DOHH2 (cell line): ENCODE data around the gene KCNJ6.

ENCODE experiments used
- H3F3A ChIP-seq: fragments of 200-600 bp; sonication (generic), shearing (Covaris generic); 2 replicates; pipeline ENCODE4 v1.6.0; 2016; ENCODE audit warnings: antibody characterized with exemption, mild to moderate bottlenecking; ENCODE audit not compliant: control insufficient read depth, insufficient read depth
- H3K27ac ChIP-seq: fragments of 200-600 bp; sonication (generic); 2 replicates; pipeline ENCODE4 v1.5.1; 2014; ENCODE audit warnings: low read depth, mild to moderate bottlenecking, low read length, moderate library complexity
- H3K27me3 ChIP-seq: fragments of 200-600 bp; sonication (generic); 2 replicates; pipeline ENCODE4 v1.6.1; 2014; ENCODE audit warnings: mild to moderate bottlenecking, low read length, mixed read lengths; ENCODE audit not compliant: control insufficient read depth
- H3K36me3 ChIP-seq: fragments of 200-600 bp; sonication (generic); 2 replicates; pipeline ENCODE4 v1.6.1; 2014; ENCODE audit warnings: mild to moderate bottlenecking, low read length, moderate library complexity, mixed read lengths; ENCODE audit not compliant: control insufficient read depth
- H3K4me1 ChIP-seq: fragments of 200-600 bp; sonication (generic); 2 replicates; pipeline ENCODE4 v1.6.1; 2014; ENCODE audit warnings: mild to moderate bottlenecking, low read length, mixed read lengths; ENCODE audit not compliant: control insufficient read depth
- H3K4me2 ChIP-seq: fragments of 200-600 bp; sonication (generic); 2 replicates; pipeline ENCODE4 v1.6.0; 2014; ENCODE audit warnings: mild to moderate bottlenecking, low read length, moderate library complexity
- H3K4me3 ChIP-seq: fragments of 200-600 bp; sonication (generic); 2 replicates; pipeline ENCODE4 v1.5.1; 2014; ENCODE audit warnings: mild to moderate bottlenecking, low read length, mixed read lengths
- H3K79me2 ChIP-seq: fragments of 200-600 bp; sonication (generic); 2 replicates; pipeline ENCODE4 v1.6.1; 2014; ENCODE audit warnings: mild to moderate bottlenecking, low read length, mixed read lengths; ENCODE audit not compliant: control insufficient read depth
- H3K9me2 ChIP-seq: fragments of 200-600 bp; sonication (generic); replicated peaks from 2 replicates; pipeline ENCODE4 v1.6.1; 2014; ENCODE audit warnings: mild to moderate bottlenecking, low read length, mixed read lengths; ENCODE audit not compliant: control insufficient read depth
- H3K9me3 ChIP-seq: fragments of 200-600 bp; sonication (generic); 2 replicates; pipeline ENCODE4 v1.6.1; 2014; ENCODE audit warnings: antibody characterized with exemption, low read length, mixed read lengths; ENCODE audit not compliant: control insufficient read depth, insufficient read depth
- H4K20me1 ChIP-seq: fragments of 200-600 bp; sonication (generic); 2 replicates; pipeline ENCODE4 v1.6.0; 2014; ENCODE audit warnings: low read depth, mild to moderate bottlenecking, antibody characterized with exemption, low read length, moderate library complexity; ENCODE audit not compliant: control insufficient read depth, insufficient read depth
- EZH2phosphoT487 ChIP-seq: fragments of 200-600 bp; sonication (generic); IDR thresholded peaks from 2 replicates; pipeline ENCODE4 v1.6.1; 2017; ENCODE audit warnings: borderline replicate concordance, mild to moderate bottlenecking, antibody characterized with exemption, low read length, moderate library complexity, mixed read lengths
- TF ChIP-seq, protein P1 (sequence below): fragments of 200-600 bp; sonication (generic); IDR thresholded peaks from one replicate; pipeline ENCODE4 v1.5.1; 2014; ENCODE audit warnings: antibody characterized with exemption, mild to moderate bottlenecking, low read depth, low read length; ENCODE audit not compliant: poor library complexity, severe bottlenecking

KCNJ6 gene

DNA sequence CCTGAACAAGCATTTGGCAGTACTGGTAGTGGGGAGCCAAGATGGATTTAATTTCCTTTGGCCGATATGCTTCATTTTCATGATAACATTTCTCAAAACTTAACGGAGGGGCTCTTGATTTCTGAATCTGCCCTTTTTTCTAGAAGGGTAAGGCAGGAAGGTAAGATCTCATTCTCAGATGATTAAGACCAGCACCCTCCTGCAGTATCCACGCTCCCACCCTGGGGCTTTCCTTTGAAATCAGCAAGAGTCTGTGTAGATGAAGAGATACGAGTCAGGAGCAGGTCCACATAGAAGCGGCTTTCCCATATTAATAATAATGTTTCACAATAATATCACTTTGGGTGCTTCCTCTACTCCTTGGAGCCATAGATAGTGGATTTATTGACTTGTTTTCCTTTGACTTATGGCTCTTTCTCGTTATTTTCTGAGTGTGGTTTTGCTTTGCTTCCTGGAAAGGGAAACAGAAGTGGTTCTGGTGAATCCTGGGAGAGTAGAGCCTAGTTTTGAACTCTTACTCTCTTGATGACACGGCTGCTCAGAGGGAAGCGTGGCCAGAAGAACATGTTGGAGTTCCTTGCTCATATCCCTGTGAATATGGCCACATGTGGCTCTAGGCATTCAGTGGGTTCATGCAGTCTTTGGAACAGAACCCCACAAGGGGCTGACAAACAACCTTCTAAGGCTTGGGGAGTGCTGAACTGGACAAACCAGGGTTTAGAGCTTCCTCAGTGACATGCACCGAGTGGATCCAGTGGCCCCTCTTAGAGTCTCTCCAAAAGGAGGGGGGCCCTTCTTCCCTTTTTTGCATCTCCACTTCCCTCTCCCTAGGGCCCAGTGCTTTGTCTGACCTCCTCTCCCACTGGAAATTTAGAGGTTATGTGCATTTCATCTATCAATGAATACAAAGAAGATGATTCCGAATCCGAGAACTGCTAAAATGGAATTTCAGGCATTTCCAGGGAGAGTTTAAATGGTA, 354.0 kb downstream of the KCNJ6 start:
- peak overlapping the region; percentile 92 for H3K4me2 ChIP-seq
- no peaks in the 10 kb centered on the region for H3K36me3 ChIP-seq
- H3K9me2 ChIP-seq, result no peaks in the 10 kb centered on the region
- H3F3A ChIP-seq, result no peaks in the 10 kb centered on the region
- peaks cover 2% of the 10 kb centered on the region; the same call in 1 of the 2 replicates for H3K79me2 ChIP-seq
- peaks cover 21% of the 10 kb centered on the region for H3K4me1 ChIP-seq
- H3K9me3 ChIP-seq, result peaks cover 5% of the 10 kb centered on the region; the same call in 1 of the 2 replicates
- H3K27me3 ChIP-seq, result peaks cover 11% of the 10 kb centered on the region
- no peaks in the 10 kb centered on the region for H4K20me1 ChIP-seq
- H3K27ac ChIP-seq, result no peak overlapping the region
- no peak overlapping the region for H3K4me3 ChIP-seq
- TF ChIP-seq, protein P1, sequence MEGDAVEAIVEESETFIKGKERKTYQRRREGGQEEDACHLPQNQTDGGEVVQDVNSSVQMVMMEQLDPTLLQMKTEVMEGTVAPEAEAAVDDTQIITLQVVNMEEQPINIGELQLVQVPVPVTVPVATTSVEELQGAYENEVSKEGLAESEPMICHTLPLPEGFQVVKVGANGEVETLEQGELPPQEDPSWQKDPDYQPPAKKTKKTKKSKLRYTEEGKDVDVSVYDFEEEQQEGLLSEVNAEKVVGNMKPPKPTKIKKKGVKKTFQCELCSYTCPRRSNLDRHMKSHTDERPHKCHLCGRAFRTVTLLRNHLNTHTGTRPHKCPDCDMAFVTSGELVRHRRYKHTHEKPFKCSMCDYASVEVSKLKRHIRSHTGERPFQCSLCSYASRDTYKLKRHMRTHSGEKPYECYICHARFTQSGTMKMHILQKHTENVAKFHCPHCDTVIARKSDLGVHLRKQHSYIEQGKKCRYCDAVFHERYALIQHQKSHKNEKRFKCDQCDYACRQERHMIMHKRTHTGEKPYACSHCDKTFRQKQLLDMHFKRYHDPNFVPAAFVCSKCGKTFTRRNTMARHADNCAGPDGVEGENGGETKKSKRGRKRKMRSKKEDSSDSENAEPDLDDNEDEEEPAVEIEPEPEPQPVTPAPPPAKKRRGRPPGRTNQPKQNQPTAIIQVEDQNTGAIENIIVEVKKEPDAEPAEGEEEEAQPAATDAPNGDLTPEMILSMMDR, result no peak
- no peak for TF ChIP-seq EZH2phosphoT487

DNA sequence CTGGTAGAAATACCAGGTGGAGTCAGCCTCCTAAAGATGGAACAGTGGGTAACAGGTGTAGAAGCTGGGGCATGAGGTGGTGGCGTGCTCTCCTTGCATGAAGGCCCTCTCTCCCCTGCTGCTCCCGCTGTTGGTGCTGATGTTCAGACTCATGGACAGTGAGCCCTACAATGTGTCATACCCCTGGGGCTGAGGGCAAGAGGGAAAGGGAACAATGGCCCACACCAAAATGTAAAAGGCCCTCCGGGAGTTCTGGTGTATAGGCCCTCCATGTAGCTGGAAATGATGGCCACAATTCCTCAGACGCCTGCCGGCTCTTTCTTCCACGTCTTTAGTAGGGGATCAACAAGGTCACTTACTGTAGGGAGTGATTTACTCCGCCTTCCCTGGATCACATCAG, 354.8 kb downstream of the KCNJ6 start:
- Histone ChIP-seq H3K36me3 (no peaks in the 10 kb centered on the region), H3K27ac (no peak overlapping the region), H3K9me2 (no peaks in the 10 kb centered on the region), H3K9me3 (peaks cover 5% of the 10 kb centered on the region; the same call in 1 of the 2 replicates), H4K20me1 (no peaks in the 10 kb centered on the region), H3K27me3 (peaks cover 9% of the 10 kb centered on the region), H3K79me2 (peaks cover 2% of the 10 kb centered on the region; the same call in 1 of the 2 replicates), H3K4me2 (no peak overlapping the region), H3K4me3 (no peak overlapping the region), H3F3A (no peaks in the 10 kb centered on the region), H3K4me1 (peaks cover 24% of the 10 kb centered on the region)
- TF ChIP-seq EZH2phosphoT487, result no peak
- TF ChIP-seq, protein P1, result no peak

DNA sequence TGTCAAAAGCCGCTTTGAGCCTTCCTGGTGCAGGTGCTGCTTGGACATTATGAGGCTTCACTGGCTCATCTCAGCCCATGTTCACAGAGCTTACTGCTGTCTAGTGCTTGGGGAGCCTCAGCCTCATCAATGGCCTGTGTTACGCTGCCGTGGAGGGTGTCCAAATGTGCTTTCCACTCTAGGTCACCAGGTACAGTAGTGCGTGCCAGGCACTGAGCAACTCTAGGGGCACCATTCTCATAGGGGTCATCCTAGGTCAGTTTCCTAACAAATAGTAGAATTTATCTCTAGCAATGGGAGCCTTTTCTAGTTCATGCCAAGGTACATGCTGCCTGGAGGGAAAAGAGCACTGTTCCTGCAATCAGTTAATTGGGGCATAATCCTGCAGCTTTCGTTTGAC, 355.9 kb downstream of the KCNJ6 start:
- Histone ChIP-seq H3K4me3 (no peak overlapping the region), H4K20me1 (no peaks in the 10 kb centered on the region), H3K36me3 (no peaks in the 10 kb centered on the region), H3K27me3 (peaks cover 9% of the 10 kb centered on the region), H3F3A (no peaks in the 10 kb centered on the region), H3K4me1 (peaks cover 24% of the 10 kb centered on the region), H3K27ac (no peak overlapping the region), H3K4me2 (no peak overlapping the region), H3K9me3 (peaks cover 5% of the 10 kb centered on the region; the same call in 1 of the 2 replicates), H3K79me2 (peaks cover 2% of the 10 kb centered on the region; the same call in 1 of the 2 replicates), H3K9me2 (no peaks in the 10 kb centered on the region)
- TF ChIP-seq, protein P1, result no peak
- no peak for TF ChIP-seq EZH2phosphoT487
